CD4-positive, alpha-beta T cell (primary cell): ENCODE results near the gene SKIC8. TPM values are rescaled to one million over a fixed set of nuclear protein-coding genes. Genes with fewer than 3 reads are reported as not detected.
A peak's percentile ranks its signal among the peaks of the same experiment; 100 is the strongest.

Experiments used
- ATAC-seq: fragments of 200-7000 bp; cut with Tn5 transposase; one replicate; pipeline ENCODE4 v1.10.0; 2022; ENCODE audit warnings: mild to moderate bottlenecking; ENCODE audit not compliant: poor library complexity
- CTCF ChIA-PET: fragments of 350-600 bp; sonication (Branson Sonifier 250); formaldehyde crosslinking; loops from one replicate; lab custom pipeline; 2021; ENCODE audit warnings: antibody characterized with exemption, inconsistent platforms; lab: Charles Lee
- POLR2A ChIA-PET: fragments of 350-600 bp; sonication (Branson Sonifier 250); formaldehyde crosslinking; loops from one replicate; lab custom pipeline; 2021; ENCODE audit warnings: antibody characterized with exemption, inconsistent platforms; lab: Charles Lee
- DNase-seq, 14 experiments: peaks; one replicate each; pipeline ENCODE4 v3.0.0-alpha.2; 2013 to 2020; ENCODE audit warnings: mixed read lengths in 2 of 14
- H3K27ac ChIP-seq, 2 donors: one replicate each; pipeline versions ENCODE4 v1.5.1 to v1.7.0; 2013; ENCODE audit warnings: low read length in 2 of 2, low read depth in 1 of 2, mild to moderate bottlenecking in 1 of 2
- H3K27me3 ChIP-seq, 2 experiments: 1 replicate in 1 of 2; 2 replicates in 1 of 2; pipeline versions ENCODE4 v1.6.1 to v1.7.0; 2013; ENCODE audit warnings: low read length in 2 of 2, control low read depth in 1 of 2, mild to moderate bottlenecking in 1 of 2, moderate library complexity in 1 of 2; ENCODE audit not compliant: insufficient read depth in 2 of 2, control insufficient read depth in 1 of 2
- H3K36me3 ChIP-seq: one replicate; pipeline ENCODE4 v1.6.1; 2013; ENCODE audit warnings: low read length, control low read depth; ENCODE audit not compliant: insufficient read depth
- H3K4me1 ChIP-seq: one replicate; pipeline ENCODE4 v1.6.1; 2013; ENCODE audit warnings: low read length, control low read depth; ENCODE audit not compliant: insufficient read depth
- H3K4me3 ChIP-seq: one replicate; pipeline ENCODE4 v1.5.1; 2013; ENCODE audit warnings: mild to moderate bottlenecking, low read length, moderate library complexity
- H3K9me3 ChIP-seq, 2 experiments: 1 replicate in 1 of 2; 2 replicates in 1 of 2; pipeline versions ENCODE4 v1.6.1 to v1.7.0; 2013; ENCODE audit warnings: low read length in 2 of 2, mild to moderate bottlenecking in 2 of 2, control low read depth in 1 of 2, moderate library complexity in 1 of 2; ENCODE audit not compliant: control insufficient read depth in 1 of 2, insufficient read depth in 1 of 2
- H3K27ac Mint-ChIP-seq: one replicate; pipeline ENCODE4 v1.8.0; 2020; ENCODE audit warnings: mixed read lengths
- H3K27me3 Mint-ChIP-seq: one replicate; pipeline ENCODE4 v1.8.0; 2021; ENCODE audit warnings: mixed read lengths
- H3K36me3 Mint-ChIP-seq: one replicate; pipeline ENCODE4 v1.8.0; 2021; ENCODE audit warnings: low read depth, mixed read lengths
- H3K4me1 Mint-ChIP-seq: one replicate; pipeline ENCODE4 v1.8.0; 2021; ENCODE audit warnings: low read depth, mixed read lengths
- H3K4me3 Mint-ChIP-seq: one replicate; pipeline ENCODE4 v1.8.0; 2020; ENCODE audit warnings: mild to moderate bottlenecking, mixed read lengths
- H3K9me3 Mint-ChIP-seq: one replicate; pipeline ENCODE4 v1.8.0; 2020; ENCODE audit warnings: mixed read lengths
- intact Hi-C, 2 experiments: fragments of 100-400 bp; cut with DNase I in 1 of 2; cut with micrococcal nuclease in 1 of 2; formaldehyde crosslinking; loops; one replicate each; pipeline versions ENCODE4 v1.15.1 to v1.9.0; 2023 to 2025; cut with DNase I, micrococcal nuclease
- total RNA-seq, 174 experiments: library from RNA in 2 of 174; stranded (reverse) in 2 of 174; gene quantifications; one replicate each; pipeline ENCODE4 v1.2.3 and lab custom pipeline; 2021 to 2026
- TF ChIP-seq, protein P1 (sequence below): fragments of 200-600 bp; IDR thresholded peaks from one replicate; pipeline ENCODE4 v1.8.0; 2022; ENCODE audit warnings: antibody characterized with exemption, mild to moderate bottlenecking

Gene SKIC8
- total RNA-seq, 2 experiments from 2014 or later: 13.3 to 16.7 TPM

GRCh38 chr15:78276064-78276943 lies 23.1 kb downstream of the SKIC8 start:
- Histone ChIP-seq H3K36me3 (peaks cover 66% of the 10 kb centered on the region), H3K9me3 (no peaks in the 10 kb centered on the region), H3K4me3 (no peak overlapping the region), H3K27me3 (no peaks in the 10 kb centered on the region), H3K4me1 (no peaks in the 10 kb centered on the region), H3K27ac (no peak overlapping the region)
- H3K4me1 Mint-ChIP-seq: no peaks in the 10 kb centered on the region
- DNase-seq (no peak), ATAC-seq (no peak)
- intact Hi-C loops: no loop called here
- ChIA-PET CTCF (no interaction called here), POLR2A (no interaction called here)
- H3K27ac Mint-ChIP-seq: no peak overlapping the region
- no peak overlapping the region for H3K4me3 Mint-ChIP-seq
- H3K27me3 Mint-ChIP-seq: no peaks in the 10 kb centered on the region
- TF ChIP-seq, protein P1, sequence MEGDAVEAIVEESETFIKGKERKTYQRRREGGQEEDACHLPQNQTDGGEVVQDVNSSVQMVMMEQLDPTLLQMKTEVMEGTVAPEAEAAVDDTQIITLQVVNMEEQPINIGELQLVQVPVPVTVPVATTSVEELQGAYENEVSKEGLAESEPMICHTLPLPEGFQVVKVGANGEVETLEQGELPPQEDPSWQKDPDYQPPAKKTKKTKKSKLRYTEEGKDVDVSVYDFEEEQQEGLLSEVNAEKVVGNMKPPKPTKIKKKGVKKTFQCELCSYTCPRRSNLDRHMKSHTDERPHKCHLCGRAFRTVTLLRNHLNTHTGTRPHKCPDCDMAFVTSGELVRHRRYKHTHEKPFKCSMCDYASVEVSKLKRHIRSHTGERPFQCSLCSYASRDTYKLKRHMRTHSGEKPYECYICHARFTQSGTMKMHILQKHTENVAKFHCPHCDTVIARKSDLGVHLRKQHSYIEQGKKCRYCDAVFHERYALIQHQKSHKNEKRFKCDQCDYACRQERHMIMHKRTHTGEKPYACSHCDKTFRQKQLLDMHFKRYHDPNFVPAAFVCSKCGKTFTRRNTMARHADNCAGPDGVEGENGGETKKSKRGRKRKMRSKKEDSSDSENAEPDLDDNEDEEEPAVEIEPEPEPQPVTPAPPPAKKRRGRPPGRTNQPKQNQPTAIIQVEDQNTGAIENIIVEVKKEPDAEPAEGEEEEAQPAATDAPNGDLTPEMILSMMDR: no peak
- peaks cover 95% of the 10 kb centered on the region for H3K36me3 Mint-ChIP-seq
- H3K9me3 Mint-ChIP-seq: no peaks in the 10 kb centered on the region

GRCh38 chr15:78274994-78275393 lies 24.4 kb downstream of the SKIC8 start:
- intact Hi-C loops: no loop called here
- Histone ChIP-seq H3K27ac (no peak overlapping the region), H3K4me1 (no peaks in the 10 kb centered on the region), H3K36me3 (peaks cover 56% of the 10 kb centered on the region), H3K4me3 (no peak overlapping the region), H3K27me3 (no peaks in the 10 kb centered on the region), H3K9me3 (no peaks in the 10 kb centered on the region)
- Mint-ChIP-seq H3K4me1 (peaks cover 5% of the 10 kb centered on the region), H3K4me3 (no peak overlapping the region), H3K27ac (no peak overlapping the region), H3K27me3 (no peaks in the 10 kb centered on the region), H3K9me3 (no peaks in the 10 kb centered on the region), H3K36me3 (peaks cover 95% of the 10 kb centered on the region)
- no peak for DNase-seq
- ChIA-PET POLR2A (no interaction called here), CTCF (no interaction called here)
- no peak for ATAC-seq
- TF ChIP-seq, protein P1: no peak

GRCh38 chr15:78272776-78273175 lies 26.6 kb downstream of the SKIC8 start:
- CTCF ChIA-PET: no interaction called here
- H3K9me3 ChIP-seq: no peaks in the 10 kb centered on the region

More at GRCh38 chr15:78272776-78273175, 26.6 kb downstream of the SKIC8 start:
- Mint-ChIP-seq H3K4me1 (peaks cover 12% of the 10 kb centered on the region), H3K27ac (peak overlapping the region; percentile 35), H3K27me3 (no peaks in the 10 kb centered on the region), H3K9me3 (no peaks in the 10 kb centered on the region), H3K36me3 (peaks cover 78% of the 10 kb centered on the region), H3K4me3 (no peak overlapping the region)
- POLR2A ChIA-PET: no interaction called here
- Histone ChIP-seq H3K36me3 (peaks cover 38% of the 10 kb centered on the region), H3K27me3 (no peaks in the 10 kb centered on the region), H3K4me3 (no peak overlapping the region), H3K4me1 (no peaks in the 10 kb centered on the region), H3K27ac (no peak overlapping the region)
- TF ChIP-seq, protein P1: no peak
- DNase-seq: no peak
- ATAC-seq: no peak
- intact Hi-C loops: no loop called here
